PC-9 (cell line): ENCODE data around the gene SIRT3. TPM values are rescaled to one million over a fixed set of nuclear protein-coding genes. Genes with fewer than 3 reads are reported as not detected.

Experiments
- BruUV-seq: library from RNA; stranded (reverse); fragments of 400-500 nt; replicated peaks from 2 replicates; lab custom pipeline; 2021; lab: Mats Ljungman, UMichigan
- CTCF ChIA-PET: fragments of 300-600 bp; sonication (Branson Sonifier 250); formaldehyde crosslinking; loops from one replicate; lab custom pipeline; 2022; ENCODE audit warnings: antibody characterized with exemption; lab: Charles Lee
- POLR2A ChIA-PET: fragments of 300-600 bp; sonication (Branson Sonifier 250); formaldehyde crosslinking; loops from one replicate; lab custom pipeline; 2022; ENCODE audit warnings: antibody characterized with exemption; ENCODE audit not compliant: unreplicated experiment; lab: Charles Lee
- DNase-seq, 2 experiments: peaks; one replicate each; pipeline versions ENCODE4 v3.0.0 to v3.0.0-alpha.2; 2015 to 2022; ENCODE audit warnings: mixed read lengths in 1 of 2
- H2AFZ ChIP-seq: fragments of 200-600 bp; sonication (generic); 2 replicates; pipeline ENCODE4 v1.8.1; 2017; ENCODE audit warnings: antibody characterized with exemption
- H3F3A ChIP-seq: fragments of 200-600 bp; sonication (generic); 2 replicates; pipeline ENCODE4 v1.8.1; 2017; ENCODE audit warnings: antibody characterized with exemption, mild to moderate bottlenecking, low read depth; ENCODE audit not compliant: insufficient read depth
- H3K27ac ChIP-seq: fragments of 200-600 bp; sonication (generic); 2 replicates; pipeline ENCODE4 v1.6.1; 2016; ENCODE audit warnings: mixed run types
- H3K27me3 ChIP-seq: fragments of 200-600 bp; sonication (generic); 2 replicates; pipeline ENCODE4 v1.6.1; 2016; ENCODE audit warnings: low read depth, mixed run types; ENCODE audit not compliant: insufficient read depth
- H3K36me3 ChIP-seq: fragments of 200-600 bp; sonication (generic); 2 replicates; pipeline ENCODE4 v1.6.1; 2016; ENCODE audit warnings: low read depth, mixed run types
- H3K4me1 ChIP-seq: fragments of 200-600 bp; sonication (generic); replicated peaks from 2 replicates; pipeline ENCODE4 v1.6.1; 2016; ENCODE audit warnings: mixed run types; ENCODE audit not compliant: insufficient read depth
- H3K4me2 ChIP-seq: fragments of 200-600 bp; sonication (generic); 2 replicates; pipeline ENCODE4 v1.6.1; 2017; ENCODE audit warnings: mixed run types
- H3K4me3 ChIP-seq: fragments of 200-600 bp; sonication (generic); 2 replicates; pipeline ENCODE4 v1.6.1; 2016; ENCODE audit warnings: mixed run types
- H3K79me2 ChIP-seq: fragments of 200-600 bp; sonication (generic); 2 replicates; pipeline ENCODE4 v1.6.1; 2017; ENCODE audit warnings: low read depth, mixed run types
- H3K9me2 ChIP-seq: fragments of 200-600 bp; sonication (generic); 2 replicates; pipeline ENCODE4 v1.8.1; 2017; ENCODE audit warnings: mild to moderate bottlenecking; ENCODE audit not compliant: insufficient read depth
- H3K9me3 ChIP-seq: fragments of 200-600 bp; sonication (generic); 2 replicates; pipeline ENCODE4 v1.8.1; 2016; ENCODE audit warnings: low read depth; ENCODE audit not compliant: insufficient read depth
- H4K20me1 ChIP-seq: fragments of 200-600 bp; sonication (generic); 2 replicates; pipeline ENCODE4 v1.8.1; 2017; ENCODE audit not compliant: insufficient read depth
- CTCF ChIP-seq: fragments of 200-600 bp; sonication (generic); conservative IDR thresholded peaks from 2 replicates; pipeline ENCODE4 v1.6.1; 2017; ENCODE audit warnings: mixed run types, antibody characterized with exemption, mild to moderate bottlenecking, moderate library complexity
- EZH2 ChIP-seq: fragments of 200-600 bp; sonication (generic); IDR thresholded peaks from 2 replicates; pipeline ENCODE4 v1.8.0; 2017; ENCODE audit warnings: antibody characterized with exemption, low read depth
- intact Hi-C: fragments of 100-400 bp; cut with micrococcal nuclease; formaldehyde crosslinking; loops from one replicate; pipeline ENCODE4 v1.10.0; 2022; ENCODE audit not compliant: unreplicated experiment
- total RNA-seq: library from RNA; stranded (reverse); gene quantifications from 2 replicates; pipeline ENCODE4 v1.2.3, GENCODE V29; 2021

SIRT3 gene
- total RNA-seq, 1 experiment from 2014 or later = 26.0 TPM

GRCh38 chr11:207208-207862 lies 28.8 kb downstream of the SIRT3 start, which contains the start of the genes BET1L and RIC8A:
BET1L (minus strand) TSS chr11:207399; CDS start chr11:207321, 78 bp downstream.
RIC8A (plus strand) TSS chr11:207708; CDS start chr11:208855, 1,147 bp downstream.
- TF ChIP-seq EZH2 = no peak
- TF ChIP-seq CTCF = no peak
- intact Hi-C loops = loop anchor here (1.0 to 5.0 kb wide), 2 partner anchors 29 to 255 kb away; partner anchors contain the start of genes PSMD13 and SIRT3
- CTCF ChIA-PET = no interaction called here
- Histone ChIP-seq H3K27ac (peak within 1 kb of the TSS; percentile 89), H3F3A (peaks cover 10% of the 10 kb centered on the region), H3K9me3 (no peaks in the 10 kb centered on the region), H3K4me1 (peaks cover 11% of the 10 kb centered on the region), H3K4me3 (peak within 1 kb of the TSS; percentile 67), H3K79me2 (peaks cover 51% of the 10 kb centered on the region), H3K36me3 (no peaks in the 10 kb centered on the region), H2AFZ (peak within 1 kb of the TSS; percentile 80), H3K4me2 (peak within 1 kb of the TSS; percentile 99), H4K20me1 (peaks cover 11% of the 10 kb centered on the region; the same call in 1 of the 2 replicates), H3K27me3 (no peaks in the 10 kb centered on the region), H3K9me2 (no peaks in the 10 kb centered on the region)
- POLR2A ChIA-PET = interaction anchor here (0.5 to 0.9 kb wide), 10 partner anchors 45 to 571 kb away, joined by 3 to 9 read pairs (median 5); partner anchors contain the start of gene PHRF1
- BruUV-seq = no TSS peak
- peak; percentile 89 to 95 for DNase-seq

GRCh38 chr11:206526-207207 lies 29.5 kb downstream of the SIRT3 start:
- peaks cover 51% of the 10 kb centered on the region for H3K79me2 ChIP-seq
- POLR2A ChIA-PET = interaction anchor here (0.5 to 0.9 kb wide), 7 partner anchors 45 to 571 kb away, joined by 3 to 8 read pairs (median 5); partner anchors contain the start of gene PHRF1
- intact Hi-C loops = loop anchor here (1.0 to 5.0 kb wide), 2 partner anchors 30 to 256 kb away; partner anchors contain the start of genes PSMD13 and SIRT3

More at GRCh38 chr11:206526-207207, 29.5 kb downstream of the SIRT3 start:
- Histone ChIP-seq H3K27me3 (no peaks in the 10 kb centered on the region), H3K36me3 (no peaks in the 10 kb centered on the region), H2AFZ (peak overlapping the region; percentile 70), H3K27ac (peak overlapping the region; percentile 51), H3K4me2 (peak overlapping the region; percentile 99), H3F3A (peaks cover 10% of the 10 kb centered on the region), H3K4me3 (peak overlapping the region; percentile 67), H3K4me1 (peaks cover 11% of the 10 kb centered on the region), H4K20me1 (peaks cover 11% of the 10 kb centered on the region; the same call in 1 of the 2 replicates), H3K9me2 (no peaks in the 10 kb centered on the region), H3K9me3 (no peaks in the 10 kb centered on the region)
- no peak for TF ChIP-seq CTCF
- TF ChIP-seq EZH2 = no peak
- CTCF ChIA-PET = no interaction called here
- TSS peak; percentile 17 for BruUV-seq
- no peak for DNase-seq
